ENCODE data around the gene JARID2.

JARID2 gene

DNA sequence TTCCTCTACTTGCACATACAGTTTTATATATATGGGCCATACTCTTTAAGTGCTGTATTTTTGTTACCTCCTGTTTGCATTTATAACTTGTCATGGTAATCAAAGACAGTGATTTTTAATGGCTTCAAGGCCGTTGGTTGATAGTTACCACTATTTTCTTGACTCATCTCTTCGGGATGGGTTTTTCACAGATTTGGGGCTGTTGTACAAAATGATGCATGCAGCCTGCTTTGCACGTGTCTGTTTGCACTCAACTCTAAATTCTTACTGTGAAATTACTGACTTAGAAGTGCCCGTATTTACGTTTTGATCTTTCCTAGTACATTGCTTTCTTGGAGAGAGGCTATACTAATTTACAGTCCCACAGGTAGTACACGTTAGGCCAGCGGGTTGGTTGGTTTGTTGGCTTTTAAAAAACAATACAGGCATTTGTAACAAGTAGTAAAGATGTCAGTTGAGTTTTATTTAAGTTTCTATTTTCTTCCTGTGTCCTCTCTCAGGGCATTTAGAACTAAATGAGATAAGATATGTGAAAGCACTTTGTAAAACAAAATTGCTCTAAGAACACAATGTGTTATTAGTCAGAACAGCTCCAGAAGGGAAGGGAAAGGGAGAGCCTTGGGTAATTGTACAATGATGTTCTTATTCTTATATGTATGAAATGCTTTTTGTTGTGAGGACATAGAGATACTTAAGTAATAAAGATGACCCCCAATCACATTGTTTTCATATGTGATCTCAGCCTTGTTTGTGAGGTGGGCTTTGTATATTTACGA is 11.7 kb downstream of the JARID2 start:
- TF ChIP-seq, protein P1, sequence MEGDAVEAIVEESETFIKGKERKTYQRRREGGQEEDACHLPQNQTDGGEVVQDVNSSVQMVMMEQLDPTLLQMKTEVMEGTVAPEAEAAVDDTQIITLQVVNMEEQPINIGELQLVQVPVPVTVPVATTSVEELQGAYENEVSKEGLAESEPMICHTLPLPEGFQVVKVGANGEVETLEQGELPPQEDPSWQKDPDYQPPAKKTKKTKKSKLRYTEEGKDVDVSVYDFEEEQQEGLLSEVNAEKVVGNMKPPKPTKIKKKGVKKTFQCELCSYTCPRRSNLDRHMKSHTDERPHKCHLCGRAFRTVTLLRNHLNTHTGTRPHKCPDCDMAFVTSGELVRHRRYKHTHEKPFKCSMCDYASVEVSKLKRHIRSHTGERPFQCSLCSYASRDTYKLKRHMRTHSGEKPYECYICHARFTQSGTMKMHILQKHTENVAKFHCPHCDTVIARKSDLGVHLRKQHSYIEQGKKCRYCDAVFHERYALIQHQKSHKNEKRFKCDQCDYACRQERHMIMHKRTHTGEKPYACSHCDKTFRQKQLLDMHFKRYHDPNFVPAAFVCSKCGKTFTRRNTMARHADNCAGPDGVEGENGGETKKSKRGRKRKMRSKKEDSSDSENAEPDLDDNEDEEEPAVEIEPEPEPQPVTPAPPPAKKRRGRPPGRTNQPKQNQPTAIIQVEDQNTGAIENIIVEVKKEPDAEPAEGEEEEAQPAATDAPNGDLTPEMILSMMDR (IDR thresholded peaks at IDR 0.05; ENCODE audit: low read depth, low read length): no peak
- in situ Hi-C loops (cut with HindIII; ENCODE audit: low sequenced_read_pairs): no loop called here
- no peak for DNase-seq (ENCODE audit: low read depth, low spot score)
- H3K4me3 ChIP-seq (ENCODE audit: low read depth, low read length): no peak overlapping the region

DNA sequence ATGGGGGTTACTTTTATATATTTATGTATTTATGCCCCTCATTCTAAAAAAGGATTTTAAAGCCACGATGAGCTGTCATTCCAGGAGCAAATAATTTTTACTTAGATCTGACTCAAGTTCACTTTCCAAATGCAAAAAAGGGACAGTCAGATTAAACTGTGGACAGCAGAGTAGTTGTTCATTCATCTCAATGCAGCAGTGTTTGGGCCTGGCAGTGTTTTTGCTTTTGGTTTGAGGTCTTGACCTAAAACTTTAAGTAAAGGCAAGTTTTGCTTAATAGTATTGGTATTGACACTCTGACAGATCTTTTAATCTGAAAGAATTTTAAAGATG is 13.9 kb downstream of the JARID2 start:
- in situ Hi-C loops (cut with HindIII; ENCODE audit: low sequenced_read_pairs): no loop called here
- DNase-seq (ENCODE audit: low read depth, low spot score): no peak
- TF ChIP-seq, protein P1 (IDR thresholded peaks at IDR 0.05; ENCODE audit: low read depth, low read length): no peak
- H3K4me3 ChIP-seq (ENCODE audit: low read depth, low read length): no peak overlapping the region

DNA sequence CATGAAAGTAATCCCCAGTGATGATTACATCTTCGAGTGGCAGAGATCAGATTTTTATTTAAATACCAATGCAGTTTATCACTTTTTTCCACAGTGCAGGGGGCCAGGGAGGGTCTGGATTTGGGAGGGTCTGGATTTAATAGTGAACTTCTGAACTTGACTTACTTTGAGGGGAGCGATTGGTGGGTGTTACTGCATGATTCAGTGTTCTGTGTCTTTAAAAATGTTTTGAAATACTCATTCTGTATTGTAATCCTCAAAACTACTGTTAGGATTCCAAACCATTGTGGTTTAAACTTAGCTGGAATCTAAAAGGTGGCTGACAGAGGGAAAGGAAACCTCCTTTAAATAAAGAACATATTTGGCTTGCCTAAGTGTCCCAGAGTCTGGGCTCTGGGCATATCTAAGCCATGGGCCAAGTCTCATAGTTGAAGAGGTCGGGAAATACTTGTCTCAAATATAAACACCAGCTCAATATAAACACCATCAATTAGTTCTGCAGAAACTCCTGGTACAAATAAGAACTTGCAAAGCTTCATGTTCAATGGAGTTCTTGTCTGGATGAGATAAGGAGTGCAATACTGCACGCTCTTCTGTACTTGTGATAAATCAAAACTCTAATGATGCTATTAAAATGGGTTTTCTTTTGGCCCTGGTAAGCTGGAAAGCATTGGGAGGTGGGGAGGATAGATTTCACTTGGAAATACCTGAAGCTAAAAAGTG is 14.4 kb downstream of the JARID2 start:
- peak; percentile 90 for DNase-seq (ENCODE audit: low read depth, low spot score)
- in situ Hi-C loops (cut with HindIII; ENCODE audit: low sequenced_read_pairs): no loop called here
- TF ChIP-seq, protein P1 (IDR thresholded peaks at IDR 0.05; ENCODE audit: low read depth, low read length): no peak
- H3K4me3 ChIP-seq (ENCODE audit: low read depth, low read length): no peak overlapping the region

DNA sequence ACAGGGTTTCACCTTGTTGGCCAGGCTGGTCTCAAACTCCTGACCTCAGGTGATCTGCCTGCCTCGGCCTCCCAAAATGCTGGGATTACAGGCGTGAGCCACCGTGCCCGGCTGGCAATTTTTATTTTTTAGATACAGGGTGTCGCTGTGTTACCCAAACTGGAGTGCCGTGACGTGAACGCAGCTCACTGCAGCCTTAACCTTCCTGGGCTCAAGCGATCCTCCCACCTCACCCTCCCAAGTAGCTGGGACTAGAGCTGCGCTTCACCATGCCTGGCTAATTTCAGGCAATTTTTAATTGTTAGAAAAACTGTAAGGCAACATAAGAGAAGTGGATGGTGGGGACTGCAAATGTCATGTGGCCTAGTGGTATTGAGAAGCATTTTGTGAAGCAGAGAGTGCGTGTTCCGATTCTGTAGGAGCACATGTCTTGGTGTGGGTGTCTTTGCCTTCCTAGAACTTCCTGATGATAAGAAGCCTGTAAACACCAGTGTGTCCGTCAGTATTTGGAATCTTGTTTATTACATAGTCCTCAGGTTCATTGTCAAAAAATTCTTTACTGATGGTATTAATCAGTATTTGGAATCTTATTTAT is 18.0 kb downstream of the JARID2 start:
- H3K4me3 ChIP-seq (ENCODE audit: low read depth, low read length): no peak overlapping the region
- TF ChIP-seq, protein P1 (IDR thresholded peaks at IDR 0.05; ENCODE audit: low read depth, low read length): no peak
- in situ Hi-C loops (cut with HindIII; ENCODE audit: low sequenced_read_pairs): no loop called here
- no peak for DNase-seq (ENCODE audit: low read depth, low spot score)

DNA sequence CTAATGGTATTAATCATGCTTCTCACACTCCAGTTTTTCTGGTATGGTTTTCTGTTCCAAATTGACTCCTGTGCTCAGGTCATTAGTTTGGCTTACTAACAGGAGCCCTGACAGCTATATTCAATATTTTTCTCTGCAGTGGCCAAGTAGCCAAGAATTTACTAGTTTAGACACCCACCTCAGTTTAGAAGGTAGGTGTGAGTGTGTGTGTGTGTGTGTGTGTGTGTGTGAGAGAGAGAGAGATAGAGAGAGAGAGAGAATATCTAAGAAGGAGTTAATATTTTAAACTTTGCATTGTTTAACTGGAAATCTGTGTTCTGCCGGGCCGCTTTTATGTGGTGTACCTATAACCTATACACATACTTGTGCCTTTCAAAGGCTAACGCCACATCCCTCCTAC is 18.5 kb downstream of the JARID2 start:
- H3K4me3 ChIP-seq (ENCODE audit: low read depth, low read length): no peak overlapping the region
- in situ Hi-C loops (cut with HindIII; ENCODE audit: low sequenced_read_pairs): no loop called here

More for the DNA sequence above, 18.5 kb downstream of the JARID2 start:
- no peak for DNase-seq (ENCODE audit: low read depth, low spot score)
- TF ChIP-seq, protein P1 (IDR thresholded peaks at IDR 0.05; ENCODE audit: low read depth, low read length): no peak
